8988T (cell line): ENCODE data around the gene GPR34.
"Not testable (repeated sequence)": the region's sequence is repeated elsewhere in the genome, so short reads cannot be mapped to it uniquely, and the experiment has no call there.

Experiments used
- DNase-seq: peaks from one replicate; pipeline ENCODE4 v3.0.0; 2011

The GPR34 gene

GRCh38 chrX:41688835-41689234 is at the start of gene GPR34:
Gene GPR34, plus strand, starts transcription at chrX:41688973. Its CDS starts 6,661 bp downstream, at chrX:41695634.
- DNase-seq = no peak

GRCh38 chrX:41646201-41646600 is 42.6 kb upstream of the GPR34 start:
- not testable (repeated sequence) for DNase-seq

GRCh38 chrX:41653125-41653524 is 35.6 kb upstream of the GPR34 start:
- no peak for DNase-seq

GRCh38 chrX:41655101-41655500 is 33.7 kb upstream of the GPR34 start:
- no peak for DNase-seq

GRCh38 chrX:41655631-41656030 is 33.1 kb upstream of the GPR34 start:
- DNase-seq = no peak

- DNase-seq = no peak
Observed at GRCh38 chrX:41661366-41662095, 27.2 kb upstream of the GPR34 start.

- no peak for DNase-seq
Observed at GRCh38 chrX:41664375-41664901, 24.3 kb upstream of the GPR34 start.

GRCh38 chrX:41664908-41665307 is 23.9 kb upstream of the GPR34 start:
- no peak for DNase-seq

GRCh38 chrX:41665686-41666085 is 23.1 kb upstream of the GPR34 start:
- DNase-seq = no peak

- DNase-seq = no peak
Observed at GRCh38 chrX:41666251-41666650, 22.5 kb upstream of the GPR34 start.

GRCh38 chrX:41667631-41668030 is 21.1 kb upstream of the GPR34 start:
- no peak for DNase-seq

GRCh38 chrX:41670112-41670511 is 18.7 kb upstream of the GPR34 start:
- DNase-seq = no peak

- no peak for DNase-seq
Observed at GRCh38 chrX:41671082-41671481, 17.7 kb upstream of the GPR34 start.

- DNase-seq = no peak
Observed at GRCh38 chrX:41672643-41673042, 16.1 kb upstream of the GPR34 start.

GRCh38 chrX:41676361-41676760 is 12.4 kb upstream of the GPR34 start:
- not testable (repeated sequence) for DNase-seq

GRCh38 chrX:41677183-41678060 is 11.4 kb upstream of the GPR34 start:
- no peak for DNase-seq

- DNase-seq = no peak
Observed at GRCh38 chrX:41684138-41684537, 4.6 kb upstream of the GPR34 start.

- no peak for DNase-seq
Observed at GRCh38 chrX:41684940-41685339, 3.8 kb upstream of the GPR34 start.

- DNase-seq = no peak
Observed at GRCh38 chrX:41686788-41687187, 2.0 kb upstream of the GPR34 start.

- no peak for DNase-seq
Observed at GRCh38 chrX:41688156-41688555, 617 bp upstream of the GPR34 start.

- DNase-seq = no peak
Observed at GRCh38 chrX:41689711-41690110, 938 bp downstream of the GPR34 start.

GRCh38 chrX:41692162-41692749 is 3.5 kb downstream of the GPR34 start:
- DNase-seq = no peak

GRCh38 chrX:41693024-41693423 is 4.3 kb downstream of the GPR34 start:
- no peak for DNase-seq

GRCh38 chrX:41695426-41695825 is 6.7 kb downstream of the GPR34 start:
- DNase-seq = no peak
